Measurements from ENCODE around the gene UAP1L1. TPM values are rescaled to one million over a fixed set of nuclear protein-coding genes. Genes with fewer than 3 reads are reported as not detected.
A peak's percentile ranks its signal among the peaks of the same experiment; 100 is the strongest.

UAP1L1 gene
- total and polyA plus RNA-seq, 9 of the 15 experiments (the other 6 are each of a cell fraction or from before 2014, with no cell fraction given), result 0.20 to 8.6 (median 3.7) TPM

- 0 out of 2 replicates have a peak, but pooled peaks have one; percentile 22 for TF ChIP-seq ZBTB2 (IDR thresholded peaks at IDR 0.05)
- TF ChIP-seq KDM2B (CRISPR knock-in tag; IDR thresholded peaks at IDR 0.05), result peak; percentile 19; the same call in 1 of the 2 replicates
- no peak for TF ChIP-seq NELFE (IDR thresholded peaks at IDR 0.05; ENCODE audit: insufficient read depth, insufficient read length)
- no peak for TF ChIP-seq HLTF (IDR thresholded peaks at IDR 0.05)
- no peak for TF ChIP-seq ZNF740 (CRISPR knock-in tag; IDR thresholded peaks at IDR 0.05)
- TF ChIP-seq ZNF740 (tag; IDR thresholded peaks at IDR 0.05), result no peak
- no peak for TF ChIP-seq KDM4B (IDR thresholded peaks at IDR 0.05; ENCODE audit: borderline replicate concordance in 2 of 2, low read depth in 1 of 2)
- no peak for TF ChIP-seq SRF (CRISPR knock-in tag; IDR thresholded peaks at IDR 0.05)
- TF ChIP-seq CREB3 (tag; conservative IDR thresholded peaks at IDR 0.05; ENCODE audit: low read depth), result no peak
- TF ChIP-seq E2F1 (CRISPR knock-in tag; IDR thresholded peaks at IDR 0.05), result no peak
- no peak for TF ChIP-seq ZZZ3 (IDR thresholded peaks at IDR 0.05)
- no peak for TF ChIP-seq SFPQ (IDR thresholded peaks at IDR 0.05; ENCODE audit: low read depth, low read length)
- TF ChIP-seq ELK3 (CRISPR knock-in tag; IDR thresholded peaks at IDR 0.05), result no peak
- no peak for TF ChIP-seq ZNF316 (IDR thresholded peaks at IDR 0.05)
- TF ChIP-seq ZNF586 (CRISPR knock-in tag; conservative IDR thresholded peaks at IDR 0.05), result no peak
These were observed 37.5 kb downstream of the UAP1L1 start, which contains the start of gene DPP7 (continued) for GRCh38 chr9:137114613-137115393.

Measured in K562 (cell line).